GM12878 (cell line): ENCODE results near the gene EFCAB9. TPM values are rescaled to one million over a fixed set of nuclear protein-coding genes. Genes with fewer than 3 reads are reported as not detected.

Experiments
- ATAC-seq: fragments of 200-7000 bp; cut with Tn5 transposase; 3 replicates; pipeline ENCODE4 v1.9.1; 2020; ENCODE audit warnings: mild to moderate bottlenecking, moderate library complexity
- BruUV-seq: library from RNA; stranded (reverse); fragments of 400-500 nt; replicated peaks from 2 replicates; lab custom pipeline; 2021; lab: Mats Ljungman, UMichigan
- CTCF ChIA-PET: fragments of 300-600 bp; sonication (Branson Sonifier 250); formaldehyde crosslinking; extraction: SDS; loops from one replicate; lab custom pipeline; 2021; ENCODE audit warnings: inconsistent platforms; lab: Yijun Ruan, JAX
- POLR2A ChIA-PET: fragments of 350-600 bp; formaldehyde crosslinking; extraction: SDS; loops from one replicate; lab custom pipeline; 2021; ENCODE audit warnings: inconsistent platforms; lab: Charles Lee
- RAD21 ChIA-PET: fragments of 300-600 bp; sonication (Branson Sonifier 250); formaldehyde crosslinking; loops from one replicate; lab custom pipeline; 2023; ENCODE audit warnings: antibody characterized with exemption; ENCODE audit not compliant: unreplicated experiment; lab: Charles Lee
- SMC1A ChIA-PET: fragments of 300-600 bp; sonication (Branson Sonifier 250); formaldehyde crosslinking; loops from one replicate; lab custom pipeline; 2023; ENCODE audit not compliant: unreplicated experiment, uncharacterized antibody; lab: Charles Lee
- DNase-seq: peaks from one replicate; pipeline ENCODE4 v3.0.0-alpha.2; 2011; ENCODE audit warnings: low read depth, low spot score
- FAIRE-seq: peaks from 3 replicates; lab custom pipeline; 2011; peaks lifted over from hg19 to GRCh38; lab: Jason Lieb, UNC
- H2AFZ ChIP-seq: 2 replicates; pipeline ENCODE4 v1.6.0; 2011; ENCODE audit warnings: low read depth, low read length, control low read depth; ENCODE audit not compliant: control insufficient read depth
- H3K27ac ChIP-seq: 2 replicates; pipeline ENCODE4 v1.5.1; 2011; ENCODE audit warnings: control low read depth; ENCODE audit not compliant: control insufficient read depth, insufficient read depth
- H3K27me3 ChIP-seq, 2 experiments: replicated peaks in 1 of 2; 2 replicates each; pipeline versions ENCODE4 v1.6.0 to v1.6.1; 2011; ENCODE audit warnings: low read length in 1 of 2; ENCODE audit not compliant: control insufficient read depth in 2 of 2, insufficient read depth in 2 of 2
- H3K36me3 ChIP-seq, 2 experiments: 2 replicates each; pipeline ENCODE4 v1.5.1; 2011; ENCODE audit warnings: low read length in 1 of 2; ENCODE audit not compliant: control insufficient read depth in 2 of 2, insufficient read depth in 2 of 2
- H3K4me1 ChIP-seq: 2 replicates; pipeline ENCODE4 v1.6.1; 2011; ENCODE audit warnings: mild to moderate bottlenecking, low read length, moderate library complexity, mixed read lengths; ENCODE audit not compliant: control insufficient read depth, insufficient read depth
- H3K4me2 ChIP-seq: 2 replicates; pipeline ENCODE4 v1.6.0; 2011; ENCODE audit warnings: control low read depth; ENCODE audit not compliant: control insufficient read depth, insufficient read depth
- H3K4me3 ChIP-seq: fragments of 200-600 bp; sonication (generic); 2 replicates; pipeline ENCODE4 v1.5.1; 2016
- H3K79me2 ChIP-seq: 2 replicates; pipeline ENCODE4 v1.6.0; 2011; ENCODE audit warnings: low read length; ENCODE audit not compliant: control insufficient read depth, insufficient read depth
- H3K9ac ChIP-seq: 2 replicates; pipeline ENCODE4 v1.8.0; 2011; ENCODE audit warnings: low read length, control low read depth, mixed read lengths; ENCODE audit not compliant: control insufficient read depth, insufficient read depth
- H3K9me3 ChIP-seq: replicated peaks from 3 replicates; pipeline ENCODE4 v1.5.1; 2011; ENCODE audit warnings: mild to moderate bottlenecking, low read length; ENCODE audit not compliant: control insufficient read depth, insufficient read depth
- H4K20me1 ChIP-seq: 2 replicates; pipeline ENCODE4 v1.6.0; 2011; ENCODE audit not compliant: control insufficient read depth, insufficient read depth
- CHD4 ChIP-seq: fragments of 200-600 bp; sonication (generic); IDR thresholded peaks from 2 replicates; pipeline ENCODE4 v1.6.1; 2016; ENCODE audit warnings: mild to moderate bottlenecking
- EP300 ChIP-seq, 2 experiments: fragments of 150-350 bp in 1 of 2; IDR thresholded peaks; 2 replicates each; pipeline ENCODE4 v1.6.1; 2011 to 2012; ENCODE audit warnings: low read depth in 2 of 2, low read length in 2 of 2, borderline replicate concordance in 1 of 2, improper control_type of control experiment in 1 of 2, inconsistent platforms in 1 of 2; ENCODE audit not compliant: control insufficient read depth in 1 of 2
- EZH2 ChIP-seq: IDR thresholded peaks from 2 replicates; pipeline ENCODE4 v1.6.1; 2012; ENCODE audit warnings: low read depth, mild to moderate bottlenecking, control low read depth, inconsistent platforms, low read length, borderline replicate concordance; ENCODE audit not compliant: control insufficient read depth
- FOXM1 ChIP-seq: IDR thresholded peaks from 2 replicates; pipeline ENCODE4 v1.6.1; 2012; ENCODE audit warnings: low read depth, mild to moderate bottlenecking, inconsistent platforms, low read length, moderate library complexity
- KAT2A ChIP-seq: conservative IDR thresholded peaks from 2 replicates; pipeline ENCODE4 v1.6.1; 2011; ENCODE audit warnings: low read depth, low read length; ENCODE audit not compliant: control insufficient read depth
- MTA3 ChIP-seq: IDR thresholded peaks from 2 replicates; pipeline ENCODE4 v1.6.1; 2012; ENCODE audit warnings: low read length, inconsistent platforms, borderline replicate concordance
- MYB ChIP-seq: fragments of 150-350 bp; IDR thresholded peaks from 2 replicates; pipeline ENCODE4 v1.6.1; 2014; ENCODE audit warnings: mild to moderate bottlenecking, low read depth, low read length, borderline replicate concordance
- POLR2AphosphoS5 ChIP-seq: IDR thresholded peaks from 2 replicates; pipeline ENCODE4 v1.6.1; 2011; ENCODE audit warnings: mild to moderate bottlenecking, low read length, inconsistent platforms
- RAD21 ChIP-seq: IDR thresholded peaks from 2 replicates; pipeline ENCODE4 v1.6.1; 2011; ENCODE audit warnings: mild to moderate bottlenecking, low read depth, low read length, moderate library complexity; ENCODE audit not compliant: insufficient read depth
- RBBP5 ChIP-seq: fragments of 200-600 bp; sonication (generic); conservative IDR thresholded peaks from 2 replicates; pipeline ENCODE4 v1.6.1; 2016
- RFX5 ChIP-seq: IDR thresholded peaks from 2 replicates; pipeline ENCODE4 v1.6.1; 2011; ENCODE audit warnings: low read depth, low read length, improper control_type of control experiment
- STAT3 ChIP-seq: IDR thresholded peaks from 2 replicates; pipeline ENCODE4 v1.6.1; 2011; ENCODE audit warnings: low read depth, low read length, improper control_type of control experiment
- TAF1 ChIP-seq: IDR thresholded peaks from 2 replicates; pipeline ENCODE4 v1.6.1; 2011; ENCODE audit warnings: mild to moderate bottlenecking, low read depth, low read length, borderline replicate concordance
- ZSCAN29 ChIP-seq: fragments of 450-650 bp; IDR thresholded peaks from 2 replicates; pipeline ENCODE4 v1.6.1; 2017; ENCODE audit warnings: mild to moderate bottlenecking, moderate library complexity
- WGBS: methylation state at CpG from one replicate; pipeline ENCODE4 v1.1.6; 2016; ENCODE audit warnings: low lambda C conversion rate; ENCODE audit not compliant: insufficient replicate concordance, insufficient coverage; ENCODE audit errors: missing lambda C conversion rate; 5-methylcytosine and 5-hydroxymethylcytosine counted together
- in situ Hi-C: fragments of 300-500 bp; cut with MboI; formaldehyde crosslinking; loops from 9 replicates; pipeline ENCODE4 v1.14.3; 2018; ENCODE audit warnings: mixed read lengths
- intact Hi-C: fragments of 100-400 bp; cut with micrococcal nuclease; formaldehyde crosslinking; loops from one replicate; pipeline ENCODE4 v1.14.2; 2022; ENCODE audit not compliant: unreplicated experiment
- polyA plus RNA-seq, 11 experiments: library from polyadenylated mRNA; depleted of rRNA in 4 of 11; unstranded in 6 of 11; stranded (reverse) in 5 of 11; fragments of >200 nt; fragmentation: Nextera tagmentation in 4 of 11; fragmentation: Illumina TruSeq in 1 of 11; extraction: Ambion mirVana in 4 of 11; extraction: Trizol in 1 of 11; gene quantifications; 1 replicate in 1 of 11; 2 replicates in 10 of 11; pipeline versions ENCODE4 v1.2.1 to v1.2.3, GENCODE V29; 2011 to 2016; ENCODE audit warnings: inconsistent platforms in 2 of 11, missing spikeins in 2 of 11, low read depth in 1 of 11
- total RNA-seq, 4 experiments: library from RNA; depleted of rRNA in 3 of 4; stranded (reverse); fragments of >200 nt in 3 of 4; fragmentation: Illumina TruSeq in 1 of 4; extraction: Trizol in 1 of 4; gene quantifications; 2 replicates each; pipeline versions ENCODE4 v1.2.1 to v1.2.3, GENCODE V29; 2013 to 2021
- TF ChIP-seq, protein P1 (sequence below): fragments of 450-650 bp; formaldehyde crosslinking; IDR thresholded peaks from 2 replicates; pipeline ENCODE4 v1.4.0; 2020; ENCODE audit warnings: mild to moderate bottlenecking, moderate library complexity
- TF ChIP-seq, protein P2 (sequence below): fragments of 450-650 bp; IDR thresholded peaks from 2 replicates; pipeline ENCODE4 v1.6.1; 2017; ENCODE audit warnings: mild to moderate bottlenecking, moderate library complexity

The EFCAB9 gene
- total and polyA plus RNA-seq, 10 of the 15 experiments (the other 5 are each of a cell fraction or from before 2014, with no cell fraction given): 0.73 TPM; not detected in 9

DNA sequence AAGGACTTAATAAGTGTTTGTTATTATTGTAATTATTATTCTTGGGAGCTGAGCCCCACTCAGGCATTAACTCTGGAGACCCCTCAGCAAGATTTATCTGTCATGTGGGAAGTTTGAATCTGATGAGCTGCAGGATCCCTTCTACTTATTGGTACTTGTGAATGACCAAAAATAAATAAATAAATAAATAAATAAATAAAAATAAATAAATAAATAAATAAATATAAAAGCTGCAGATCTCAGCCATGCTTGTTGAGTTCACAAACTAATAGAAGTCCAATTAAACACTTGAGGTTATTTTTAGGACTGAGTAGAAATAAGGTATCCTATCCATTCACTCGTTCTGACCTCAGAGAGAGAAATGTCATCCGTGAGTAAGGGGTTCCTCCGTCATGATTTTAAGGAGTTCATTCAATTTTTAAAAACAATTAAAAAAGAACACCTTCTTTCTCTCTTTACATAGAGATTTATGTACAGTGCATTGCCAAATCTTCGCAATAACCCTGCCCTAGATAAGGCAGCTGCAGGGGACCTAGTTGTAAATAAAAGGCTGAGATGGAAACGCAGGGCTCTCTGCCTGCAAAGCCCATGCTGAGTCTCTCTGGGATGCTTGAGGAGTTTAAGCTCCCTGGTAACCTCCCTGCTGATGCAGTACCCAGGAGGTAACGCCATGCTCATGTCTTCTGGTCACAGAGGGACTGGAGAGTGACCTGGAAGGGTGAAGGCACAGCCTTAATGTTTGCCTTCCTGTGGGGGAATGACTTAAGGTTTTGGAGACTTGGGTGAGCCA is 1.2 kb downstream of the EFCAB9 start:
- intact Hi-C loops: no loop called here
- Histone ChIP-seq H3K27me3 (no peaks in the 10 kb centered on the region), H2AFZ (no peak overlapping the region), H3K27ac (no peak overlapping the region), H3K9ac (no peak overlapping the region), H3K36me3 (no peaks in the 10 kb centered on the region), H4K20me1 (no peaks in the 10 kb centered on the region), H3K4me3 (no peak overlapping the region), H3K79me2 (no peaks in the 10 kb centered on the region), H3K4me2 (no peak overlapping the region), H3K4me1 (no peaks in the 10 kb centered on the region; the same call in 1 of the 2 replicates), H3K9me3 (no peaks in the 10 kb centered on the region; the same call in 2 of the 3 replicates)
- FAIRE-seq (no peak), ATAC-seq (no peak), DNase-seq (no peak)
- RAD21 ChIA-PET: interaction anchor here (1.6 kb wide), 1 partner anchor 98 kb away, joined by 5 read pairs; no protein-coding TSS in a partner anchor
- CTCF ChIA-PET: interaction anchor here (1.3 kb wide), 1 partner anchor 87 kb away, joined by 3 read pairs; no protein-coding TSS in a partner anchor
- no peak for TF ChIP-seq POLR2AphosphoS5
- TF ChIP-seq, protein P1, sequence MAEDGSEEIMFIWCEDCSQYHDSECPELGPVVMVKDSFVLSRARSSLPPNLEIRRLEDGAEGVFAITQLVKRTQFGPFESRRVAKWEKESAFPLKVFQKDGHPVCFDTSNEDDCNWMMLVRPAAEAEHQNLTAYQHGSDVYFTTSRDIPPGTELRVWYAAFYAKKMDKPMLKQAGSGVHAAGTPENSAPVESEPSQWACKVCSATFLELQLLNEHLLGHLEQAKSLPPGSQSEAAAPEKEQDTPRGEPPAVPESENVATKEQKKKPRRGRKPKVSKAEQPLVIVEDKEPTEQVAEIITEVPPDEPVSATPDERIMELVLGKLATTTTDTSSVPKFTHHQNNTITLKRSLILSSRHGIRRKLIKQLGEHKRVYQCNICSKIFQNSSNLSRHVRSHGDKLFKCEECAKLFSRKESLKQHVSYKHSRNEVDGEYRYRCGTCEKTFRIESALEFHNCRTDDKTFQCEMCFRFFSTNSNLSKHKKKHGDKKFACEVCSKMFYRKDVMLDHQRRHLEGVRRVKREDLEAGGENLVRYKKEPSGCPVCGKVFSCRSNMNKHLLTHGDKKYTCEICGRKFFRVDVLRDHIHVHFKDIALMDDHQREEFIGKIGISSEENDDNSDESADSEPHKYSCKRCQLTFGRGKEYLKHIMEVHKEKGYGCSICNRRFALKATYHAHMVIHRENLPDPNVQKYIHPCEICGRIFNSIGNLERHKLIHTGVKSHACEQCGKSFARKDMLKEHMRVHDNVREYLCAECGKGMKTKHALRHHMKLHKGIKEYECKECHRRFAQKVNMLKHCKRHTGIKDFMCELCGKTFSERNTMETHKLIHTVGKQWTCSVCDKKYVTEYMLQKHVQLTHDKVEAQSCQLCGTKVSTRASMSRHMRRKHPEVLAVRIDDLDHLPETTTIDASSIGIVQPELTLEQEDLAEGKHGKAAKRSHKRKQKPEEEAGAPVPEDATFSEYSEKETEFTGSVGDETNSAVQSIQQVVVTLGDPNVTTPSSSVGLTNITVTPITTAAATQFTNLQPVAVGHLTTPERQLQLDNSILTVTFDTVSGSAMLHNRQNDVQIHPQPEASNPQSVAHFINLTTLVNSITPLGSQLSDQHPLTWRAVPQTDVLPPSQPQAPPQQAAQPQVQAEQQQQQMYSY (CRISPR knock-in tag): no peak
- TF ChIP-seq EP300 (IDR thresholded peaks at IDR 0.05; ENCODE audit: borderline replicate concordance in 1 of 2, control insufficient read depth in 1 of 2, low read depth in 2 of 2, low read length in 2 of 2): no peak
- TF ChIP-seq MTA3: no peak
- TF ChIP-seq EZH2: no peak
- TF ChIP-seq RBBP5: no peak
- TF ChIP-seq MYB: no peak
- TF ChIP-seq RFX5: no peak
- TF ChIP-seq KAT2A: no peak
- no peak for TF ChIP-seq STAT3
- no peak for TF ChIP-seq FOXM1
- TF ChIP-seq ZSCAN29: no peak
- TF ChIP-seq RAD21: no peak
- no peak for TF ChIP-seq CHD4
- TF ChIP-seq, protein P2, sequence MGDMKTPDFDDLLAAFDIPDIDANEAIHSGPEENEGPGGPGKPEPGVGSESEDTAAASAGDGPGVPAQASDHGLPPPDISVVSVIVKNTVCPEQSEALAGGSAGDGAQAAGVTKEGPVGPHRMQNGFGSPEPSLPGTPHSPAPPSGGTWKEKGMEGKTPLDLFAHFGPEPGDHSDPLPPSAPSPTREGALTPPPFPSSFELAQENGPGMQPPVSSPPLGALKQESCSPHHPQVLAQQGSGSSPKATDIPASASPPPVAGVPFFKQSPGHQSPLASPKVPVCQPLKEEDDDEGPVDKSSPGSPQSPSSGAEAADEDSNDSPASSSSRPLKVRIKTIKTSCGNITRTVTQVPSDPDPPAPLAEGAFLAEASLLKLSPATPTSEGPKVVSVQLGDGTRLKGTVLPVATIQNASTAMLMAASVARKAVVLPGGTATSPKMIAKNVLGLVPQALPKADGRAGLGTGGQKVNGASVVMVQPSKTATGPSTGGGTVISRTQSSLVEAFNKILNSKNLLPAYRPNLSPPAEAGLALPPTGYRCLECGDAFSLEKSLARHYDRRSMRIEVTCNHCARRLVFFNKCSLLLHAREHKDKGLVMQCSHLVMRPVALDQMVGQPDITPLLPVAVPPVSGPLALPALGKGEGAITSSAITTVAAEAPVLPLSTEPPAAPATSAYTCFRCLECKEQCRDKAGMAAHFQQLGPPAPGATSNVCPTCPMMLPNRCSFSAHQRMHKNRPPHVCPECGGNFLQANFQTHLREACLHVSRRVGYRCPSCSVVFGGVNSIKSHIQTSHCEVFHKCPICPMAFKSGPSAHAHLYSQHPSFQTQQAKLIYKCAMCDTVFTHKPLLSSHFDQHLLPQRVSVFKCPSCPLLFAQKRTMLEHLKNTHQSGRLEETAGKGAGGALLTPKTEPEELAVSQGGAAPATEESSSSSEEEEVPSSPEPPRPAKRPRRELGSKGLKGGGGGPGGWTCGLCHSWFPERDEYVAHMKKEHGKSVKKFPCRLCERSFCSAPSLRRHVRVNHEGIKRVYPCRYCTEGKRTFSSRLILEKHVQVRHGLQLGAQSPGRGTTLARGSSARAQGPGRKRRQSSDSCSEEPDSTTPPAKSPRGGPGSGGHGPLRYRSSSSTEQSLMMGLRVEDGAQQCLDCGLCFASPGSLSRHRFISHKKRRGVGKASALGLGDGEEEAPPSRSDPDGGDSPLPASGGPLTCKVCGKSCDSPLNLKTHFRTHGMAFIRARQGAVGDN: no peak
- TF ChIP-seq TAF1: no peak
- SMC1A ChIA-PET: interaction anchor here (0.7 to 1.8 kb wide), 5 partner anchors 9 to 150 kb away, joined by 3 read pairs; no protein-coding TSS in a partner anchor
- no TSS peak for BruUV-seq
- WGBS: 51% methylated on average over 6 of the region's 6 CpGs
- in situ Hi-C loops: no loop called here
- POLR2A ChIA-PET: no interaction called here
